Lower leg skin (tissue), 3 donors: ENCODE data around the gene CMTM6.
"Not testable (repeated sequence)": the region's sequence is repeated elsewhere in the genome, so short reads cannot be mapped to it uniquely, and the experiment has no call there.

Experiments
- CTCF ChIP-seq, 3 donors: fragments of 450-650 bp; IDR thresholded peaks; one replicate each; pipeline ENCODE4 v1.5.1; 2016; ENCODE audit warnings: antibody characterized with exemption in 3 of 3, mild to moderate bottlenecking in 3 of 3, moderate library complexity in 2 of 3
- POLR2A ChIP-seq, 2 donors: fragments of 450-650 bp; IDR thresholded peaks; one replicate each; pipeline ENCODE4 v1.6.1; 2016 to 2017; ENCODE audit warnings: antibody characterized with exemption in 2 of 2, mild to moderate bottlenecking in 1 of 2, moderate library complexity in 1 of 2

GRCh38 chr3:32460817-32461496 is 41.7 kb downstream of the CMTM6 start:
- not testable (repeated sequence) for TF ChIP-seq CTCF, POLR2A (IDR thresholded peaks at IDR 0.05)
